GM13976 (cell line): Measurements from ENCODE around the gene MPEG1.

ENCODE experiments used
- DNase-seq: peaks from one replicate; pipeline ENCODE4 v3.0.0; 2012; ENCODE audit warnings: low spot score
- in situ Hi-C: fragments of 300-500 bp; cut with MboI; formaldehyde crosslinking; loops from one replicate; pipeline ENCODE4 v1.12.0; 2022; ENCODE audit warnings: low sequenced_read_pairs, mixed read lengths, inconsistent platforms; ENCODE audit not compliant: unreplicated experiment
- TF ChIP-seq, protein P1 (sequence below): IDR thresholded peaks from 2 replicates; pipeline ENCODE4 v1.5.1; 2012; ENCODE audit warnings: borderline replicate concordance, mild to moderate bottlenecking; ENCODE audit not compliant: insufficient read depth; ENCODE audit errors: extremely low read depth, missing control alignments, control extremely low read depth

MPEG1 gene

DNA sequence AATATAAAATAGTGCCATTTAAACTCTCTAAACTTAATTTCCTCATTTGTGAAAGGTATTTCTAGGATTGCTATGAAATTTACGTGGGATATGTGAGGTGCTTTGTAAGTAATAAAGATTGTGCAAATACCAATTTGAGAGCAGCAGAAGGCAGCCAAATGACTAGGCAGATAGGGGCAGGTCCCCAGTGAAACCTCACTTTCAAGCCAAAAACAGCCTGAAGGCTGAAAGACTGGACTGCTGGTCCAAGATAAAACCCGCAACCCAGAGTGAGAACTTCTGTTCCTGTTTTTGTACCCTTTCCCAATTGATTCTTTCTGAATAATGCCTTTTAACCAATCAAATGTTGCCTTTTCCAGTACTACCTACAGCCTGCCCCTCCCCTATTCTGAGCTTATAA, 33.6 kb downstream of the MPEG1 start:
- in situ Hi-C loops, result no loop called here
- DNase-seq, result no peak
- TF ChIP-seq, protein P1, sequence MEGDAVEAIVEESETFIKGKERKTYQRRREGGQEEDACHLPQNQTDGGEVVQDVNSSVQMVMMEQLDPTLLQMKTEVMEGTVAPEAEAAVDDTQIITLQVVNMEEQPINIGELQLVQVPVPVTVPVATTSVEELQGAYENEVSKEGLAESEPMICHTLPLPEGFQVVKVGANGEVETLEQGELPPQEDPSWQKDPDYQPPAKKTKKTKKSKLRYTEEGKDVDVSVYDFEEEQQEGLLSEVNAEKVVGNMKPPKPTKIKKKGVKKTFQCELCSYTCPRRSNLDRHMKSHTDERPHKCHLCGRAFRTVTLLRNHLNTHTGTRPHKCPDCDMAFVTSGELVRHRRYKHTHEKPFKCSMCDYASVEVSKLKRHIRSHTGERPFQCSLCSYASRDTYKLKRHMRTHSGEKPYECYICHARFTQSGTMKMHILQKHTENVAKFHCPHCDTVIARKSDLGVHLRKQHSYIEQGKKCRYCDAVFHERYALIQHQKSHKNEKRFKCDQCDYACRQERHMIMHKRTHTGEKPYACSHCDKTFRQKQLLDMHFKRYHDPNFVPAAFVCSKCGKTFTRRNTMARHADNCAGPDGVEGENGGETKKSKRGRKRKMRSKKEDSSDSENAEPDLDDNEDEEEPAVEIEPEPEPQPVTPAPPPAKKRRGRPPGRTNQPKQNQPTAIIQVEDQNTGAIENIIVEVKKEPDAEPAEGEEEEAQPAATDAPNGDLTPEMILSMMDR, result no peak

DNA sequence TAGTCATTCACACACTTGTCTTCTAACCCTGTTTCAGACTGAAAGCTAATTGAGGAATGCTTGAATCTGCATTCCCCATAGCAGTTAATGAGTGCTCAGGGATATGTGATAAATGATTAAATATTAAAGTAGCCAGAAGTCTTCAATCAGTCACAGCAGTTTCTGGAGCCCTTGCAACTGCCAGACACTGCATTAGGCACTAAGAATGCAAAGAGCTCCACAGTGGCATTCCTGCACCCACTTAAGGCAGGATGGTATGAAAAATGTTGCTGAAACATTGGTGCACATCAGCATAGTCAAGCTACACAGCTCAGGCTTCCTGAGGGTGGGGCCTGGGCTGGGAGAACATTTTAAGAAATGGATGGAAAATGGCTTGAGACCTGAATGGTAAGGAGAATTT, 34.3 kb downstream of the MPEG1 start:
- in situ Hi-C loops, result no loop called here
- DNase-seq, result no peak
- TF ChIP-seq, protein P1, result no peak

DNA sequence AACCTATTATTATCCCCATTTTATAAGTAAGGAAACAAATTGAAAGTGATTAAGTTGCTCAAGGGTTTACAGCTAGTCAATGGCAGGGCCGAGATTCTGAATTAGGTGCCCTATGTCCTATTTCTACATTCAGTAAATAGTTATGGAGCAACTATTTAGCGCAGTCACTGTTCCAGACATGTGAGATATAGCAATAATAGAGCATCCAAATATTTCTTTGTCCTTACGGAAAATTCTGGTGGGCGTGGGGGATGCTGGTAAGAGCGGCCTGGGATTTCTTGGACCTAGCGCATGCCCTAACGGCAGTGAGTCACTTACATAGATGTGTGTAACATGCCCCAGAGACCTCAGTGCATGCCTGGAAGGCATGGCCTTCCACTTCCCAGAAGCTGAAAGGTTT, 36.4 kb downstream of the MPEG1 start:
- in situ Hi-C loops, result no loop called here
- TF ChIP-seq, protein P1, result no peak
- no peak for DNase-seq

DNA sequence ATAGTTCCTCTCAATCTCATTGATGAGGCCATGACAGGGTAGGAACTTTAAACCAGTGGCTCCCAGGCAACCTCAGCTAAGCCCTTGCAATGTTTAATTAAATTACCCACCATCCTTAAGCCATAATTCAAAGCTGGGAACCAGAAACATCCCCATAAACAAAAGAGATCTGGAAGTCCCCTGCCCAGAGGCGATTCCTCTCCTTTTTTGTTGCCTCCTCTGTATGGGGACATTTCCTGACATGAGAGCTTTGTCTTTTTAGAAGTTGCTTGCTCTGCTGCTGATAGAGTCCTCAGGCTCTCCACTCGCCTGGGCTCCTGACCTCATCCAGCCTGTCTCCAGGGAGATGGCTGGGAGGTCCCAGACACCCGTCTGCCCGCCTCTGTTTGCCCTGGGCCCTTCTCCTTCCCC, 37.6 kb downstream of the MPEG1 start:
- TF ChIP-seq, protein P1, result no peak
- DNase-seq, result no peak
- in situ Hi-C loops, result no loop called here

DNA sequence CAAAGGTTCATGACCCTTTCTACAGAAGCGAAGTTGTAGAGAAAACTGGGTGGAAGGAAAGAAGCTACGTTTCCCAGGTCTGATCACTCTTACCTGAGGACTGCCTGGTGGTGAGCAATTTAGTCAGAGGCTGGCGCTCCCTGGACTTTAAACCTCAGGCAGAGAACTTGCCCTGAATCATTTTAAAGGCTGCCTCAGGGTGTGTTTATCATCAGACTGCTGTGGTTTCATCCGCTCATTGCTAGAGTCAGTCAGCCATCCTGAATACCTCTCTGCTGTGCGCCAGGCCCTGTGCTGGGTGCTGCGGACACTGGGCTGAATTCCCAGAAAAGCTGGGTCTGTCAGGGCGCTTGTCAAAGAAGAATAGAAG, 38.1 kb downstream of the MPEG1 start:
- TF ChIP-seq, protein P1, result no peak
- no peak for DNase-seq
- in situ Hi-C loops, result loop anchor here (5.0 kb wide), 1 partner anchor 33 kb away; no protein-coding TSS in a partner anchor

DNA sequence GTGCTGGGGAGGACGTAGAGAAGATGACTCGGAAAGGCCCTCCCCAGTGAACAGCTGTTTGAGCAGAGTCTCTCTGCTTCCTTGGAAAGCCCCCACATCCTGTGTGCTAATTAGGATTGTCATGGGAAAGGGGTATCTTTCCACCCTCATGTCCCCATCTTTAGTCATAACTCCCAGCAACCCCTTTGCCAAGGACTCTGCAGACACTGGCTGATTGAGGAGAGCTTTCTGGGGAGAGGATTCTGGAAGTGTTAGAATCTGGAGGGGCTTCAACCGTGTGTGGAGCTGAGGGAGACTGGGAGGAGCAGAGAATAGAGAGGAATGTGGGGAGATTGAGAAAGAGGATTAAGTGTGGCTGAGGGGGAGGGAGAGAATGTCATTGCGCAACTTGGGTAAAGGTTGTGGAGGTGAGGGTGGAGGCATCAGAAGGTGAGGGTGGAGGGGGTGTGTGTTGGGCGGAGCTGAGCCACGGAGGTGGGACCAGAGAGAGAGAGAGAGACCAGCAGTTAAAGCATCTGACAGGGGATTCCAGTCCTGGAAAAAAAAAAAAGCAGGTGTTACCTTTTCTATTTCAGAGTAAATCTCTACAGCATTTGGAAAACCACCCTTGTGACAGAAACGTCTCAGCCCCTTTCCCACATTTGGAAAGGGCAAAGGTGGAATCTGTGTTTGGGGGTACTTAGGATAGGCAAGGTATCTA, 38.6 kb downstream of the MPEG1 start:
- TF ChIP-seq, protein P1, result no peak
- in situ Hi-C loops, result loop anchor here (5.0 kb wide), 1 partner anchor 33 kb away; no protein-coding TSS in a partner anchor
- DNase-seq, result no peak
